Limb (tissue), 2 donors: Measurements from ENCODE around the gene MXRA7.

Experiments
- DNase-seq, 2 donors: peaks; one replicate each; pipeline ENCODE4 v3.0.0-alpha.2; 2016; ENCODE audit errors: extremely low spot score in 2 of 2

The MXRA7 gene

GRCh38 chr17:76696763-76697701 is 13.7 kb downstream of the MXRA7 start:
- DNase-seq, result no peak

GRCh38 chr17:76695059-76695831 is 15.5 kb downstream of the MXRA7 start:
- no peak for DNase-seq

- no peak for DNase-seq
Measured at GRCh38 chr17:76691379-76692191, 19.2 kb downstream of the MXRA7 start.

- DNase-seq, result no peak
Measured at GRCh38 chr17:76690596-76691280, 20.0 kb downstream of the MXRA7 start.

GRCh38 chr17:76689859-76690258 is 20.9 kb downstream of the MXRA7 start:
- DNase-seq, result no peak

- no peak for DNase-seq
Measured at GRCh38 chr17:76688165-76688622, 22.6 kb downstream of the MXRA7 start.

GRCh38 chr17:76687298-76688164 is 23.2 kb downstream of the MXRA7 start:
- DNase-seq, result no peak

- DNase-seq, result no peak
Measured at GRCh38 chr17:76686538-76687297, 24.0 kb downstream of the MXRA7 start.

- no peak for DNase-seq
Measured at GRCh38 chr17:76685846-76686245, 24.9 kb downstream of the MXRA7 start.

- no peak for DNase-seq
Measured at GRCh38 chr17:76685366-76685765, 25.4 kb downstream of the MXRA7 start.

GRCh38 chr17:76684756-76685155 is 26.0 kb downstream of the MXRA7 start:
- DNase-seq, result no peak

- DNase-seq, result no peak
Measured at GRCh38 chr17:76683921-76684745, 26.6 kb downstream of the MXRA7 start.

- DNase-seq, result no peak
Measured at GRCh38 chr17:76683011-76683755, 27.6 kb downstream of the MXRA7 start.

- DNase-seq, result no peak
Measured at GRCh38 chr17:76682296-76682695, 28.5 kb downstream of the MXRA7 start.

- peak; percentile 61 to 83 for DNase-seq
Measured at GRCh38 chr17:76681222-76682137, 29.3 kb downstream of the MXRA7 start.

GRCh38 chr17:76679239-76679638 is 31.5 kb downstream of the MXRA7 start:
- no peak for DNase-seq

GRCh38 chr17:76678330-76678729 is 32.4 kb downstream of the MXRA7 start:
- DNase-seq, result no peak
